Measurements from ENCODE around the gene PLIN1.
A peak's percentile ranks its signal among the peaks of the same experiment; 100 is the strongest.

PLIN1 gene

DNA sequence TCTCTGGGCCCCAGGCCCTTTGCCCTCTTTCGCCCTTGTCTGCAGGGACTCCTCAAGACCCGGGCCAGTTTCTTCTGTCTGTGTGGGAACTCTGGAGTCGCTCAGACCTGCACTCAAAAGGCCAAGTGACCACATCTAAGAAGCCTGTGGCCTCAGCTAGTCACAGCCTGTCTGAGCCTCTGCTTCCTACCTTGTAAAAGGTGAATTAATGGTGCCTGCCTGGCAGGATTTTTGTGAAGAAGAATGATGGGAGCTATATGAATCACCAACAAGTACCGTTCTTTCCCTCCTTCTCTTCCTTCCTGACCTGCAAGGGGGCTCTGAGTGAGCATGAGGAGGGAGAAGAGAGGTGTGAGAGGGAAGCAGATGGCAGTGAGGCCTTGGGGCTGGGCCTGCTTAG, 7.5 kb downstream of the PLIN1 start:
- no peak for DNase-seq (ENCODE audit: low read depth, low spot score)

DNA sequence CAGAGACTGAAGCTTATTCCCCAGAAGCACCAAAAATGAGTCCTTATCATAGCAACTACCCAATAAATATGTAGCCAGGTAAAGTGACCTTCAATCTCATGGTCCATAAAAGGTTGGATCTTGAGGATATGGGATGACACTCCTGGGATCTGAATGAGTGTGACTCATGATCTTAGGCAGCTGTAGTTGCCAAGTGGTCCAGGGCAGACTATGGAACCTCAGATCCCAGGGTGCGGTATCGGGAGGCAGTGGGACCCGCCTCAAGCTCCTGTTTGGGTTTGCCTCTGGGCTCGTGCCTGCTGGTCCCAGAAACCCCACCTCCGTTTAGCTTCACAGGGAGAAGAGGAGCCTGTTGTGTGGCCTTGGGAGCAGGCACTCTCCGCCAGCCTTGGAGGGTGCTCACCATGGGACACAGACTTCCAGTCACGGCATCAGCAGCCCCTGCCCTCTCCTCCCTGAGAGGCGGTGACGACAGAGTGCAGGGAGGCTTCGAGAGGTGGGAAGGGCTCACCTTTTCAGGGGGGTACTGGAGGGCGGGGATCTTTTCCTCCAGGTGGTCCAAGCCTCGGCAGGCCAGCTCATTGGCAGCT, 8.1 kb downstream of the PLIN1 start:
- no peak for DNase-seq (ENCODE audit: low read depth, low spot score)

DNA sequence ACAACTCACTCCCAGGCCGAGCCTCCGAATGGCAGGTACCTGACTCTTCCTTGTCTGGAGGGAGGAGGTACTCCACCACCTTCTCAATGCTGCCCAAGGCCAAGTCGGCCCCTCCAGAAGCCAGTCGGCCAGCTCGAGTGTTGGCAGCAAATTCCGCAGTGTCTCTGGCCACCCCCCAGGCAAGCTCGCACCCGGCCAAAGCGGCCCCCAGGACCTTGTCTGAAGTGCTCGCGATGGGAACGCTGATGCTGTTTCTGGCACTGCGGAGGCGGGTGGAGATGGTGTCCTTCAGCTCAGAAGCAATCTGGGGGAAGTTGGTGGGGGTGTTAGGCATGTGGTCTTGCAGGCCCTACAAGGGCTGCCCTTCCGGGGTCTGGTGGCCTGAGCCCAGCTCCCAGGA, 9.2 kb downstream of the PLIN1 start:
- DNase-seq (ENCODE audit: low read depth, low spot score): no peak

DNA sequence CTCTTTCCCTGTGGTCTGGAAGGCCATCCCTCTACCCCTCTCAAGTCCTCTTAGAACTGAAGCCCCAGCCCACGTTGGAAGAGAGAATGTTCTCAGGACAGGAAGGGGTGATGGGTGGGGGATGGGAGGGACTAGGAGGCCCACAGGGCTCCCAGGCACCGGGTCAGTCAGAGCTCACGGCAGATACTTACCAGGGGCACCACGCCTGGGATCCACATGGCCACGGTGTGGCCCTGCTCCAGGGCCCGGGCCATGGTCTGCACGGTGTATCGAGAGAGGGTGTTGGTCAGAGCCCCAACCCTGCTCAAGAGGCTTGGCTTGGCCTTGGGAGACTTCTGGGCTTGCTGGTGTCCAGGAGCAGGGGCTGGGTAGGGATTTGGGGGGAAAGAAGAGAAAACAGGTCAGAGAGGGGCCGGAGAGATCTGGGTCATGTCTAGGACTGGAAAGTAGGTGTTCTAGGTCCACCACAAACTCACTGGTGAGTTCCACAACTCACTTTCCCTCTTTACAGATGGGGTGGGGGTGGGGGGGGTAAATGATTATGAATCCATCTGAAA, 9.8 kb downstream of the PLIN1 start:
- no peak for DNase-seq (ENCODE audit: low read depth, low spot score)

DNA sequence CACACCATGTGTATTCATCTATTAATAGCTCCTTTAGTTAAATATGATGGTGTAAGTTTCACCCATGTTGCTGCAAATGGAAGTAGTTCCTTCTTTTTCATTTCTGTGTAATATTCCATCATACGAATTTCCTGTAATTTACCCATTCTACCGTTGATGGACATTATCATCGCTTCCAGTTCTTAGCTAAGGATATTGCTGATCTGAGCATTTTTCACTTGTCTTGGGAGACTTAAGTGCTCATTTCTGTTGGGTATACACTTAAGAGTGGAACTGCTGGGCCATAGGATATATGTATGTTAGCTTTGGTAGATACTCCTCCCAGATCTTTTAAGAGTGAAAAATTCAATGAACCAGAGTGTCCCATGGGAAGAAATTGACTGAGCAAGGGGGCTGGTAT, 11.0 kb downstream of the PLIN1 start:
- DNase-seq (ENCODE audit: low read depth, low spot score): no peak

DNA sequence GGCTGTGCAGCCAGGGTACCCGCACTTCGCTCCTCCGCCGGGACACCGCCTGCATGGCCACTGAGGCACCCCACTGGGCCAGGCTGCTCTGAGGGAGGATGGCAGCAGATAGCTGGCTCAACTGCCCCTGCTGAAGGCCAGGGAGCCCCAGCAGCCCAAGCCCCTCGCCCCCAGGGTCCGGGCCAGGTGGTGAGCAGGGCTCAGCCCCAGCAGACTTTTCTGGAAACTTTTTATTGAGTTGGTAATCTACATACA, 11.5 kb downstream of the PLIN1 start:
- no peak for DNase-seq (ENCODE audit: low read depth, low spot score)

DNA sequence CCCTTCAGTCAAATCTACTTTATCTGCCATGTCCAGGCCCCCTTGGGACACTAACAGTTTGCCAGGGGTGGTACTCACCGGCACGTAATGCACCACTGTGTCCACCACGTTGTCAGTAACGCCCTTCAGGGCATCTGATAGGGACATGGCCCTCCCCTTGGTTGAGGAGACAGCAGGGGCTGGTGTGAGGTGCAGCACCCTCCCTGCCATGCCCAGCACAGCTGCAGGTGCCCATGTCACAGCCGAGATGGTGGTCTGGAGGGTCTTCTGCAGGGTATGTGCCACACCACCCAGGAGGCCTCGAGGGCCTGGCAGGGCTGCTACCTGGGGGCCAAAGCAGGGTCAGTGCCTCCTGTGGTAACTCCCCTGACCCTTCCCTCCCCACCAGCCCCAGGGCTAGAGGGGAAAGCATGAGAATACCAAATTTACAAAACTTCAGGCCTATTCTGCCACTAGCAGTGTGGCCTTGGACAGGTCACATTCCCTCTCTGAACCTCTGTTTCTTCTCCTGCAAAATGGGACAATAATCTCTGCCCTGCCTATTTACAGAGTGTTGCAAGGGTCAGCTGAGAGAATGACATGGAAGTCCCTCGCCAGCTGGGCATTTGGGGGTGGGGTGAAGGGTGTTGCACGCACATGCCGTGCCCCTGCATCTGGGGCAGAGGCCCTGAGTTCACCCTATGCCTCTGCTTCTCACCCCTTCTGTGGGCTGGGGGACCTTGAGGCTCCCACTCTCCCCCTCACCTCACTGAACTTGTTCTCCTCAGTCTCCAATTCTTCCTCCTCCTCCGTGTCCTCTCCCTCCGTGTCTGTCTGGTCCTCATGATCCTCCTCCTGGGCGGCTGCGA, 12.1 kb downstream of the PLIN1 start:
- DNase-seq (ENCODE audit: low read depth, low spot score): no peak

DNA sequence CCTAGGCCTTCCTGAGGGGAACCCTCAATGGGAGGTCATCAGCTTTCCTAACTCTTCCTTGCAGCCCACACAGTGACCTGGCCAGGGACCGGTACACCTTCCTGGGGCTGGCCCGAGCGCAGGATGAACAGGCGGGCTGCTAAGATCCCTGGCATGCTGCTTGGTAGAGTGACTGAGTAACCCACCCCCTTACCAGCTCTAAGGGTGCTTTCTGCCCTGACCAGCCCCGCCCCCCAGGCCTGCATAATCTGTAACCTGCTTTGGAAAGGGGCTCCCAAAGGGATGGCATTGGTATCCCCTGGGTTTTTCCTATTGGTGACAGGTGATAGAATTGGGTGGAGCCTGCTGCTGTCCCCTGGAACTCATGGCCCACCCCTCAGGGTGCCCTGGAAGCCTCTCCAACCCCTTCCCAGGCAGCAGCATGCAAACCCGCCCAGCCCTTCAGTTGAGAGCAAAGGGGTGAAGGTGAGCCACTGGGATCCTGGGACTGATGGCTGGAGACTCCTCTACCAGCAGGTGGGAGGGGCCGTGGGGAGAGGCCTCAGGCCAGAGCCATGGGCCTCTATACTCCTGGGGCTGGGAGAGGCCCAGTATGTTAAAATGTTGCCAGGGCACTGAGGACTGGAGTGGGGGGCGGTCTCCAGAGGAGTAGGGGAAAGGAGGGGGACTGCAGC, 12.8 kb downstream of the PLIN1 start:
- no peak for DNase-seq (ENCODE audit: low read depth, low spot score)

DNA sequence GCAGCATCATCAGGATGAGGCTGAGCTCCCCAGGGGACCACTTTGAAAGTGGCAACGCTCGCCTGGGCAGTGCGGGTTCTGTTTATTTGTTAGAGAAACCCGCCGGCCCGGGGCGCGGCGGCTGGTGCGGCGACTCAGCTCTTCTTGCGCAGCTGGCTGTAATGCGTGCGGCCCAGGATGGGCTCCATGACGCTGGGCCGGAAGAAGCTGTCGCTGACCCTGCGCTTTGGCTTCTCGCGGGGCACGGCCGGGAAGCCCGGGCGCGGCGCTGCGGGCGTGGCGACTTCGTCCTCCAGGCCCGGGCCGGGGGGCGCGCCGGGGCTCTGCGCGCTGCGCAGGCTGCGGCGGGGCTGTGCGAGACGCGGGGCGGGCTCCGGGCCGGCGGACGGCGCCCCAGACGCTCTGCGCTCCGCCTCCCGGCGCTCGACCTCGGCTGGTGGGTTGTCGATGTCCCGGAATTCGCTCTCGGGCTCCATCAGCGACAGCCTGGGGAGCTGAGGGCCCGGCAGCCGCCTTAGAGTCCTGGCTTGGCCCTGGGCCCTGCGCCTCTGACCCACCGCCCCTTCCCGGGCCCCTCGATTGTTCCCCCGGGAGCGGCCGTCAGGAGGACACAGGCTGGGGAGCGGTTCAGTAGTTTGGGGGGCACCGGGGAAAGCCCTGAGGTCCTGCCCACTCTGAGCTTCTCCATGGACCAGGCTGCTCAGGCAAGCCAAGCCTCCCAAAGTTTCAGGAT, 13.6 kb downstream of the PLIN1 start:
- DNase-seq (ENCODE audit: low read depth, low spot score): no peak

DNA sequence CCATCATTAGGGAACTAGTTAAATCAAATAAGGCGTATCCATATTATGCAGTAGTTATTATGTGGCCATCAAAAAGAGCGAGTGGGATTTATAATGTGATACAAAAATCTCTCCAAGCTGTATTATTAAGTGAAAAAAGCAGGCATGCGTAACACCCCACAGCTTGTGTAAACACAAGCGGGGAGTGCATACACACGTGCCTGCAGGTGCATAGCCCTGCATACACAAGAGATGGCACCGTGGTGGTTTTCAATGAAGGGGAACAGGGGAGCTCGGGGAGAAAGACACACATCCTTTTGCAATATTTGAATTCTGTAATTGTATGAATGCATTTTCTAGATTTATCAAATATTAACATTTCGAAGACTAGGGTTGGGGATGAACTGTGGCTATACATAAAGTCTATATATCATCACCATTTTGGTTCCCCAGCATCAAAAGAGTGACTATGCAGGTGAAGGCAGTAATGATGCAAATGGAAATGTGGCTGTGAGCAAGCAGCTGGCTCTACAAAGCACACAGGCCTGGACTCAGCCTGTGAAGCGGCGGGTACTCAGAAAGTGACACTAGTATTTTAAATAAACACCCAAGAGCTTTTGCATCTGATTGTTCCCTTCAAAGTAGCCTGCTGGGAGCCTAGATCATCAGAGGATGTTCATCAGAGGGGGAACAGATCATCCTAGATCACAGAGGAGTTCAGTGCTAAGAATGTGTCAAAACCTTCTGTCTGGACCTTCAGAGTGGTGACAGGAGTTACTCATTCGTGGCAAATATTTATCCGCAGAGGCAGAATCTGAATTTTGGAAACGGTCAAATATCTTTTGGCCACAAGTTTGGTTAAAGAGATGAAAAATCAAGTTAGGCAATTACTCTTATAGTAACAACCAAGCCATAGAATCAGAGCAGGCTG, 14.5 kb downstream of the PLIN1 start:
- DNase-seq (ENCODE audit: low read depth, low spot score): no peak

DNA sequence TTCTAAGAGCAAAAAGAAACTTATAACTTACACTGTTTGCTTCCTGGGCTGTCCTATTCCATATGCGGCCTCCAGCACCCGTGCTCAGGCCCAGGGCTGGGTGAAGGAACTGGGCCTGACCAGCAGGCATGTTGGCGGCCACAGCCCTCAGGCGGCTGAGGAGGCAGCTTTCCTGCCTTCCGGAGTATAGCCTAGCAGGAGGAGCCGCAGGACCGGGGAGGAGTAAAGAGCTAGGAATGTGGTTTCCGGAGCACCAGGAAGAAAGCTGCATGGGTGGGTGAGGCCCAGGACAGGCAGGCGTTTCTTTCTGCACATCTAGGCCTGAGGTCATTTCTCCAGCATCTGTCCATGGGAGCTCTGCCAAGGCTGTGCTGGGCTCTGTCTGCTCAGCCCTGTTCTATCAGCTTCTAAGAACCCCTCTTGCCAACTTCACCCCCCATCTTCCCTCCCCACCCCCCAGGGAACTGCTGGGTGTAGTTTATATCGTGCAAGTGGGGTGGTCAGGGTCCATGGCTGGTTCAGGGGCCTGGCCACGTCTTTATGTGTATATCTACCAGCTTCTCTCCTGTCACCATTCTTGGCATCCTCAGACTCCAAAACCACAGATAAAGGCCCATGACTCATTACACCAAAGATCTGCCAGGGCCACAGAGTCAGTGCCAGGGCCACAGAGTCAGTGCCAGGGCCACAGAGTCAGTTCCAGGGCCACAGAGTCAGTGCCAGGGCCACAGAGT, 16.1 kb downstream of the PLIN1 start:
- peak; percentile 68 for DNase-seq (ENCODE audit: low read depth, low spot score)

DNA sequence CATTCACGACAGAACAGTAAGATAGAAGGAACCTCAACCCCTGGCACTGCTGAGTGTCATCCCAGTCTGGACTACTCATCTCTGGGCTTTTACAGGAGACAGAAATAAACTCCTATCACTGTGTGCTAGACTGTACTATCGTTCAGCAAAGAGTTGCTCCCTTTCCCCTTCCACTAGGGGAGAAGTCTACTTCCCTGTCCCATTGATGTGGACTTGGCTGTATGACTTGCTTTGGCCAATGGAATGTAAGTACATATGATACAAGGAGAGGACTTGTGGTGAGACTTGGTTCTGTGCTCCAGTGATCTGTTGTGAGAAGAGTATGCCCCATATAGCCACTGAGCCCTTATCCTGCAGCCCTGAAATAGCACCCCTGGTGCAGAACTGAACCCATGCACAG, 18.6 kb downstream of the PLIN1 start:
- no peak for DNase-seq (ENCODE audit: low read depth, low spot score)

DNA sequence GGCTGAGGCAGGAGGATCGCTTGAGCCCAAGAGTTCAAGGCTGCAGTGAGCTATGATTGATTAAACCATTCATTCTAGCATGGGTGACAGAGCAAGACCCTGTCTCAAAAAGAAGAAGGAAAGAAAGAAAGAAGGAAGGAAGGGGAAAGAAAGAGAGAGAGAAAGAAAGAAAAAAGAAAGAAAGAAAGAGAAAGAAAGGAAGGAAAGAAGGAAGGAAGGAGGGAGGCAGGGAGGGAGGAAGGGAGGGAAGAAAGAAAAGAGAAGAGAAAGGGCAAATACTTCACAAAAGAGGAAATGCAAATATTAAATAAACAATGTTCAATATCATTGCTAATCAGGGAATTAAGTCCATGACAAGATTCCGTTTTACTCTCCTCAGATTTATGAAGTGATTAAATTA, 19.9 kb downstream of the PLIN1 start:
- no peak for DNase-seq (ENCODE audit: low read depth, low spot score)

DNA sequence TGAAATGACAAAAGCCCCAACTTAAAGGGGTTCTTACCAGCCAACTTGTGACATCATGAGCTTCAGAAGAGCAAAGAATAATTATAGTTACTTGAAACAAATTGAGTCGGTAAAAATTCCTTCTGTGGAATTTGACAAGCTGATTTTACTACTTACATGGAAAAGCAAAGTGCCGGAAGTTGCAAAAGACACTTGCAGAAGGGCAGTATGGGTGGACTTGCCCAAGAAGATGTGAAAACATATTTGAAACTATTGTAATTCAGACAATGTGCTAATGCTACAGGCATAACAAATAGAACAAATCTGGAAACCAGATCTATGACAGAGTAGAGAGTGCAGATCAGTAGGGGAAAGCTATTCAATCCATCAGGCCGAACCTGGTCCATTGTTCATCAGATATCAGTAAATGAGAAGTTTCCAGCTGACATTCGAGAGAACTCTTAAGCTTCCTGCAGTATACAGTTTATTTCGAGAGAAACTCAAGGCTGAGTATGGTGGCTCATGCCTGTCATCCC, 21.4 kb downstream of the PLIN1 start:
- DNase-seq (ENCODE audit: low read depth, low spot score): no peak

DNA sequence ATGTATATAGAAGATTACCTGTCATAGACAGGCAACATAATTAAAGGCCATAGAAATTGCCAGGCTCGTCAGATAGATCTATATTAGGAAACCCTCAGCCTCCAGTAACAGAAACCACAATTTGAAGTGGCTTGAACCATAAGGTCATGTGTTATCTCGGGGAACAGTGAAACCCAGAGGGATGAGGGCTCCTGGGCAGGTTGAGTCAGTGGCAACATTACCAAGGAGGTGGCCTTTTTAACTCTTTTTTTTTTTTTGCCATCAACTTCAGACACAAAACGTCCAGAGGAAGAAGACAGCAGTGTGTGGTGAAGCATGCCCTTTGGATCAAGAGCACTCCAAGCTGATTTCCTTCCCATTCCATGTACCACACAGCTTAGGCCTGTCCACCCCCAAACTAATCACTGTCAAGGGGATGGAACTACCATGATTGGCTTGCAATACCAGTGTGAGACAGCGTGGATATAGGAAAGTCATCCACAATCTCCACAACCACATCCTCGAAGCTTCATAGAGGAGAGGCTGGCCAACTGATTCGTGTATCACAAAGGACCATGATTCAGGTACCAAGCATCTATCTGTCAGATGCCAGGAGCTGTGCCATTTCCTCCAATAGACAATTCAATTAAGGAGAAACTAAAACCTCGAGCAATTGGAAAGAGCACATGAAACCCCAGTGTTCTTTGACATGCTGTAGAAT, 22.9 kb downstream of the PLIN1 start:
- DNase-seq (ENCODE audit: low read depth, low spot score): no peak

DNA sequence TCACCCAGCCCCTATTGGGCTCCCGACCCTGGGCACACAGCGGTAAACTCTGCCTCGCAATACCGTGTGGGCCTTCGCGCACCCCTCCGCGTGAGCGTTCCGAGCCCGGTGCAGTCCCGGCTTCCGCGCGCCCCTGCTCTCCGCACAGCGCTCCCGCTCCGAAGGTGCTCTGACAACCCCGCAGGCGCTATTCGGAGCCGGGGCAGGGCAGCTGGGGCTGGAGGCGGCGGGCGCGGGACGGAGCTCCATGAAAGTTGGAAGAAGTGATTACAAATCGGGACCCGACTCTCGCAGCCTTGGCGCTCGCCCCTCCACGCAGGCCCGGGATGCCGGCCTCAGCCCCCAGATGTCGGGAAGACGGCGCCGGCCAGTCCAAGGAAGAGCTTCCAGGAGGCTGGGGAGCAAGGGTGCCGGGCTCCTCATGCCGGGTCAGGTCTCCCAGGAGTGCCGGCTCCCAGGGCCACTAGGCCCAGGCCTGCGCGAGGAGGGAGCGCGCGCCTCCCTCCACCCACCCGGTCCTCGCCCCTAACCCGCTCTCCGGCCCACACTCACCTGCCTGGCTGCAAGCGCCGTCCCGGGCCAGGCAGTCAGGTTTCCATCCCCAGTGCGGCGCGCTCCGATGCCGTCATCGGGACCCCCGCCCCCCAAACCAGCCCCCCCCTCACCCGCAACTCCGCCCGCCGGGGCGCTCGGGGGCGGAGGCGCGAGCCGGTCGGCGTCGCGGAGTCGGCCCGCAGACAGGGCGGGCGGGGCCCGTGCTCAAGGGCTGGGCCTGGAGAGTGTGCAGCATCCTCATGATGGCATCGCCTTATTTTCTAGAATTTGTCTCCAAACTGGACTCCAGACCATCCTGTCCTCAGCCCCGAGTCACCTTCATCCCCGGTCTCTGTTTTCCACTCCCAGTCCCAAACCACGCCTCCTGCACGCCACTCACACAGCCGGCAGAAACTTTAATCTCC, 24.0 kb downstream of the PLIN1 start, which contains the start of gene KIF7:
Gene KIF7 (minus strand): TSS at position 621 of the 959 bp plus-strand sequence. CDS start 2,537 bp downstream, outside the sequence.
- DNase-seq (ENCODE audit: low read depth, low spot score): no peak

DNA sequence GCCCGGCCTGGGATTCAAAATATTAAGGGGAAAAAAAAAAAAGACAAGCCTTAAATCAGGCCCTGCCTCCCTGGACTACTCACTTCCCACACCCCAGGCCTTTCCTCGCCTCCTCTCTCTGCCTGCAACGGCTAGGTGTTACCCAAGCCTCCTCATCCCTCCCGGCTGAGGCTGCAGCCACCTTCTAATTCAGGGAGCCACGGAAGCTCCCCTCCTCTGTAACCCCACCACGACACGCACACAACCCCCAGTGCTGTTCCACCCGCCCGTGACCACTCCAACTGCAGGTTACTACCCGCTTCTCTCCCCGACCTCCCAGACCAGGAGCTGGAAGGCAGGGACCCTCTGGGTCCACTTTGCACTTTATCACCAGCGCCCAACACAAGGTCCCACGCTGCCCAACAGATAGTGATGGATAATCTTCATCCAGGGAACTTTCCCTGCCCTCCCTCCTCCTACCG, 24.8 kb downstream of the PLIN1 start:
- DNase-seq (ENCODE audit: low read depth, low spot score): no peak

DNA sequence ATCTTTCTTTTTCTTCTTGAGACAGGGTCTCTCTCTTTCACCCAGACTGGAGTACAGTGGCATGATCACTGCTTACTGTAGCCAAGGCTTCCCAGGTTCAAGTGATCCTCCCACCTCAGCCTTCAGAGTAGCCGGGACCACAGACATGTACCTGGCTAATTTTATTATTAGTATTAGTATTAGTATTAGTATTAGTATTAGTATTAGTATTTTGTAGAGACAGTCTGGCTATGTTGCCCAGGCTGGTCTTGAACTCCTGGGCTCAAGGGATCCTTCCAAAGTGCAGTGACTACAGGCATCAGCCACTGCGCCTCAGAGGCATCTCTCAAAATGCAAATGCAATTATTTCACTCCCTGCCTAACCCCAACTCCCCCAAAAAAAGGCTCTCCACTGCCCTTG, 25.6 kb downstream of the PLIN1 start:
- no peak for DNase-seq (ENCODE audit: low read depth, low spot score)
